ENCODE measurements around the gene PXYLP1. TPM values are rescaled to one million over a fixed set of nuclear protein-coding genes. Genes with fewer than 3 reads are reported as not detected.

The PXYLP1 gene
- total and polyA plus RNA-seq, 4 donors = 3.8 to 29.6 (median 12.5) TPM

DNA sequence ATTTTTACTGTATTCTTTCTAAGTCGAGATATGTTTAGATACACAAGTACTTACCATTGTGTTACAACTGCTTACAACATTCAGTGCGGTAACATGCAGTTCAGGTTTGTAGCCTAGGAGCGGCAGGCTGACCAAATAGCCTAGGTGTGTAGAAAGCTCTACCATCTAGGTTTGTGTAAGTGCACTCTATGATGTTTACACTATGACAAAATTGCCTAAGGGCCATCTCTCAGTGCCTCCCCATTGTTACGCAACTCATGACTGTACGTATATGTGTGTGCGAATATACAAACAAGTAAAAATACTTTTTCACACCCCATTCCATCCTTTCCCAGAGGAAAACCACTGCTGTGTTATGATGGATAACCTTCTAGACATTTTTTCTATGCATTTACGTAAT, 44.3 kb downstream of the PXYLP1 start:
- Histone ChIP-seq H3K27ac (ENCODE audit: low read depth in 1 of 2, low read length in 2 of 2) (no peak overlapping the region), H3K9me3 (ENCODE audit: control insufficient read depth, low read length) (no peaks in the 10 kb centered on the region), H3K4me1 (ENCODE audit: control insufficient read depth in 1 of 2, insufficient read depth in 2 of 2, low read length in 2 of 2) (no peaks in the 10 kb centered on the region), H3K36me3 (ENCODE audit: control insufficient read depth in 1 of 2, insufficient read depth in 2 of 2, low read length in 1 of 2) (no peaks in the 10 kb centered on the region), H3K27me3 (ENCODE audit: control insufficient read depth in 1 of 2, insufficient read depth in 2 of 2, low read length in 1 of 2) (no peaks in the 10 kb centered on the region), H3K4me3 (ENCODE audit: low read length in 2 of 2) (no peak overlapping the region)
- WGBS, 2 donors = 96% methylated on average over 7 of the region's 7 CpGs
- intact Hi-C loops (cut with DNase I) = no loop called here
- no peak for ATAC-seq (ENCODE audit: low FRiP score)
- DNase-seq = no peak

DNA sequence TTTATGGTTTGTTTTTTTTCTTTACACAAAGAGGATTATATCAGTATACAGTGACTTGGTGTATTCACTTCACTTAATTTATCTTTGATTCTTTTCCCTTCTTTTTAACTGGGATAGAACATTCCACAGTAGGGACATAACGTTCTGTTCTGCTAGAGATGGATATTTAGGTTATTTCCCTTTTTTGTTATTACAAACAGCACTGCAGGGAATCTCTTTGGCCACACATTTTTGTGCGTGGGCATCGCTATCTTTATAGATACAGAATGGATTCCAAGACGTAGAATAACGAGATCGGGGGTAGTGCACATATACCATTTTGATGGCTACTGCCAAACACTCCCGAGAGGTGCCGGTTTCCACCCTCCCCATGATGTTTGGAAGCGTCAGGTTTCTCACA, 44.8 kb downstream of the PXYLP1 start:
- Histone ChIP-seq H3K4me1 (ENCODE audit: control insufficient read depth in 1 of 2, insufficient read depth in 2 of 2, low read length in 2 of 2) (no peaks in the 10 kb centered on the region), H3K27ac (ENCODE audit: low read depth in 1 of 2, low read length in 2 of 2) (no peak overlapping the region), H3K4me3 (ENCODE audit: low read length in 2 of 2) (no peak overlapping the region), H3K27me3 (ENCODE audit: control insufficient read depth in 1 of 2, insufficient read depth in 2 of 2, low read length in 1 of 2) (no peaks in the 10 kb centered on the region), H3K9me3 (ENCODE audit: control insufficient read depth, low read length) (no peaks in the 10 kb centered on the region), H3K36me3 (ENCODE audit: control insufficient read depth in 1 of 2, insufficient read depth in 2 of 2, low read length in 1 of 2) (no peaks in the 10 kb centered on the region)
- WGBS, 2 donors = 74 to 81% methylated on average over 9 of the region's 9 CpGs
- DNase-seq (no peak), ATAC-seq (ENCODE audit: low FRiP score) (no peak)
- intact Hi-C loops (cut with DNase I) = no loop called here

GRCh38 chr3:141277451-141277850, 45.8 kb downstream of the PXYLP1 start:
- no peak overlapping the region for H3K27ac ChIP-seq (ENCODE audit: low read depth in 1 of 2, low read length in 2 of 2)
- DNase-seq = no peak

GRCh38 chr3:141278196-141279076, 46.8 kb downstream of the PXYLP1 start:
- Histone ChIP-seq H3K9me3 (ENCODE audit: control insufficient read depth, low read length) (no peaks in the 10 kb centered on the region), H3K36me3 (ENCODE audit: control insufficient read depth in 1 of 2, insufficient read depth in 2 of 2, low read length in 1 of 2) (no peaks in the 10 kb centered on the region), H3K27me3 (ENCODE audit: control insufficient read depth in 1 of 2, insufficient read depth in 2 of 2, low read length in 1 of 2) (no peaks in the 10 kb centered on the region), H3K27ac (ENCODE audit: low read depth in 1 of 2, low read length in 2 of 2) (peak overlapping the region in 1 of 2 donors; percentile 22), H3K4me3 (ENCODE audit: low read length in 2 of 2) (no peak overlapping the region), H3K4me1 (ENCODE audit: control insufficient read depth in 1 of 2, insufficient read depth in 2 of 2, low read length in 2 of 2) (no peaks in the 10 kb centered on the region)
- ATAC-seq (ENCODE audit: low FRiP score) (no peak), DNase-seq (no peak)
- intact Hi-C loops (cut with DNase I) = loop anchor here (2.0 kb wide), 1 partner anchor 48 kb away; the partner anchor contains the start of gene PXYLP1 (in 2 of the 2)
- WGBS, 2 donors = 89% methylated on average over 17 of the region's 17 CpGs

More at GRCh38 chr3:141277451-141277850, 45.8 kb downstream of the PXYLP1 start:
- intact Hi-C loops (cut with DNase I) = no loop called here
- ATAC-seq (ENCODE audit: low FRiP score) = no peak
- H3K4me3 ChIP-seq (ENCODE audit: low read length in 2 of 2) = no peak overlapping the region
- H3K9me3 ChIP-seq (ENCODE audit: control insufficient read depth, low read length) = no peaks in the 10 kb centered on the region
- no peaks in the 10 kb centered on the region for H3K36me3 ChIP-seq (ENCODE audit: control insufficient read depth in 1 of 2, insufficient read depth in 2 of 2, low read length in 1 of 2)
- WGBS, 2 donors = 68 to 70% methylated on average over 6 of the region's 6 CpGs
- no peaks in the 10 kb centered on the region for H3K27me3 ChIP-seq (ENCODE audit: control insufficient read depth in 1 of 2, insufficient read depth in 2 of 2, low read length in 1 of 2)
- H3K4me1 ChIP-seq (ENCODE audit: control insufficient read depth in 1 of 2, insufficient read depth in 2 of 2, low read length in 2 of 2) = no peaks in the 10 kb centered on the region

DNA sequence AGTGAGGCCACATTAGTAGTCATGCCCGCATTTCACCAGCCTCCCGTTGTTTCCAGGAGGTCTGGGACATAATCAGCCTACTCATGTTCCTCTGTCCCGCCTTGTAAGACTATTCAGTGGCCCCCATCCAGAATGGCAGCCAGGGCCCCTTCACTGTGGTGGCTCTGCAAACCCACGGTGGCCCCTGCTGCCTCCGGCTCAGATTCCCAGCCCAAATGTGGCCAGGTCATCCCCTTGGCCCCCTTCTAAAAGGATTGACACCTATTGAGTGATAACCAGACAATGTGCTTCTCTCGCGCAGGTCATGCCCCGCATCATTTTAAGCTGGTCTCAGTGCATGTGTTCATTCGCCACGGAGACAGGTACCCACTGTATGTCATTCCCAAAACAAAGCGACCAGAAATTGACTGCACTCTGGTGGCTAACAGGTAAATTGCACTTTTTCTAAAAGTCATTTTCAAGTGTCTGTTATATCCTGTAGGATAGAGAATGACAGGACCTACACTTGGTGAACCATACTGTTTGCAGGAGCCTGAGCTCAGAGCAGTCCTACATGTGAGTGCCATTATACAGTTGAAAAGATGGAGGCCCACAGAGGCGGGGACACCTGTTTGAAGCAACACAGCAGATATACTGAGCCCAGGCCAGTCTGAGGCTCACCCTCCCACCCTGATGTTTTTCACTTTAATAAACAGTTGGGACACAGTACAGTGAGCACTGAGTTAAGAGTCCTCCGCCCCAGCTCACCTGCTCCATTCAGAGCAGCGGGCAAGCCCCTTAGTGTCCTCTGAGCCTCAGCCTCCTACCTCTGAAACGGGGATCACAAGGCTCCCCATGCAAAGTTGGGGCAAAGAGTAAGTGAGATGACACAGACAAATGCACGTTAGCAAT, 47.7 kb downstream of the PXYLP1 start:
- H3K27ac ChIP-seq (ENCODE audit: low read depth in 1 of 2, low read length in 2 of 2) = peak overlapping the region; percentile 91 to 98
- intact Hi-C loops (cut with DNase I) = loop anchor here (2.0 kb wide), 1 partner anchor 49 kb away; the partner anchor contains the start of gene PXYLP1 (in 2 of the 2)
- no peak for DNase-seq
- WGBS, 2 donors = 31 to 44% methylated on average over 16 of the region's 16 CpGs
- H3K27me3 ChIP-seq (ENCODE audit: control insufficient read depth in 1 of 2, insufficient read depth in 2 of 2, low read length in 1 of 2) = no peaks in the 10 kb centered on the region
- peak; percentile 39 for ATAC-seq (ENCODE audit: low FRiP score)
- no peaks in the 10 kb centered on the region for H3K4me1 ChIP-seq (ENCODE audit: control insufficient read depth in 1 of 2, insufficient read depth in 2 of 2, low read length in 2 of 2)
- H3K36me3 ChIP-seq (ENCODE audit: control insufficient read depth in 1 of 2, insufficient read depth in 2 of 2, low read length in 1 of 2) = no peaks in the 10 kb centered on the region
- no peaks in the 10 kb centered on the region for H3K9me3 ChIP-seq (ENCODE audit: control insufficient read depth, low read length)
- no peak overlapping the region for H3K4me3 ChIP-seq (ENCODE audit: low read length in 2 of 2)

DNA sequence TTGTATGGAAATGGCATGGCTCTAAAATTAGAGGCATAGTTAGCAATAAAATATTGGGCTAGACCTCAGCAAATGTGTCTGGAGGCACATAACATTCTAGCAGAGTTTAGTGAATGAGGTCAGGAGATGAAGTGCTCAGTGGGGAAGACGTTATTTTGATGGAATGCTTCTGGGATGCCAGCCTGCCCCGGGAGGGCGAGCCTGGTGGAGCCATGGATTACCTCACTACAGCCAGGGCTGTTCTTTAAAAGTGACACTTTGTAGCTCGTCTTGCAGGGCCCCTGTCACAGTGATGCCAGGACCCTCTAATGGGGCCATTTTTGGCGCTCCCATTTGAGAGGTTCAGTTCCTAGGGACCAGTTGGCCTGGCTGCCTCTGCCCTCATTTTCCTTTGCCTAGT, 48.5 kb downstream of the PXYLP1 start:
- ATAC-seq (ENCODE audit: low FRiP score) = peak; percentile 84
- Histone ChIP-seq H3K27me3 (ENCODE audit: control insufficient read depth in 1 of 2, insufficient read depth in 2 of 2, low read length in 1 of 2) (no peaks in the 10 kb centered on the region), H3K27ac (ENCODE audit: low read depth in 1 of 2, low read length in 2 of 2) (peak overlapping the region in 1 of 2 donors; percentile 46), H3K4me1 (ENCODE audit: control insufficient read depth in 1 of 2, insufficient read depth in 2 of 2, low read length in 2 of 2) (no peaks in the 10 kb centered on the region), H3K4me3 (ENCODE audit: low read length in 2 of 2) (no peak overlapping the region), H3K9me3 (ENCODE audit: control insufficient read depth, low read length) (no peaks in the 10 kb centered on the region), H3K36me3 (ENCODE audit: control insufficient read depth in 1 of 2, insufficient read depth in 2 of 2, low read length in 1 of 2) (no peaks in the 10 kb centered on the region)
- 5 to 8% methylated on average over 5 of the region's 5 CpGs for WGBS, 2 donors
- intact Hi-C loops (cut with DNase I) = no loop called here
- DNase-seq = peak; percentile 65 to 85

DNA sequence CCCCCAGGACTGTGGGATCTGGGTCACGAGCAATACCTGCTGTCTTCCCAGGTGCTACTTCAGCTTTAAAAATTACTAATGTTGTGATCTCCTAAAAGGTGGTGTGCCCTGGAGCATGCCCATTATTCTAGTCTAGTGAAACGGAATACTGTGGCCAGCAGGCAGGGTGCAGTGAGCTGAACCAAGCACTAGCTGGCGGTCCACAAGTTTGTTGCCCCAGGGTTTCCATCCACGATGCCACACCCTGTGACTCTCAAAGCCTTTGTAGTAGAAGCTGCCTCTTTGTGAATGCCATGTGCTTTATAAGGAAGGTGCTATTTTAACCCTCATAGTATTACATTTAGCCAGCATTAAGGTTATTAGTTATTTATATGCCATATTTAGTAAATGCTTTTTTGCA, 49.1 kb downstream of the PXYLP1 start:
- intact Hi-C loops (cut with DNase I) = no loop called here
- Histone ChIP-seq H3K4me3 (ENCODE audit: low read length in 2 of 2) (no peak overlapping the region), H3K9me3 (ENCODE audit: control insufficient read depth, low read length) (no peaks in the 10 kb centered on the region), H3K27ac (ENCODE audit: low read depth in 1 of 2, low read length in 2 of 2) (peak overlapping the region in 1 of 2 donors; percentile 19), H3K4me1 (ENCODE audit: control insufficient read depth in 1 of 2, insufficient read depth in 2 of 2, low read length in 2 of 2) (no peaks in the 10 kb centered on the region), H3K36me3 (ENCODE audit: control insufficient read depth in 1 of 2, insufficient read depth in 2 of 2, low read length in 1 of 2) (no peaks in the 10 kb centered on the region), H3K27me3 (ENCODE audit: control insufficient read depth in 1 of 2, insufficient read depth in 2 of 2, low read length in 1 of 2) (no peaks in the 10 kb centered on the region)
- WGBS, 2 donors = 26 to 38% methylated on average over 4 of the region's 4 CpGs
- DNase-seq = no peak
- ATAC-seq (ENCODE audit: low FRiP score) = no peak

GRCh38 chr3:141285570-141285969, 53.9 kb downstream of the PXYLP1 start:
- H3K9me3 ChIP-seq (ENCODE audit: control insufficient read depth, low read length) = no peaks in the 10 kb centered on the region
- H3K27me3 ChIP-seq (ENCODE audit: control insufficient read depth in 1 of 2, insufficient read depth in 2 of 2, low read length in 1 of 2) = no peaks in the 10 kb centered on the region
- intact Hi-C loops (cut with DNase I) = no loop called here
- no peaks in the 10 kb centered on the region for H3K4me1 ChIP-seq (ENCODE audit: control insufficient read depth in 1 of 2, insufficient read depth in 2 of 2, low read length in 2 of 2)
- H3K27ac ChIP-seq (ENCODE audit: low read depth in 1 of 2, low read length in 2 of 2) = no peak overlapping the region
- no peak for DNase-seq
- WGBS, 2 donors = 44 to 54% methylated on average over 2 of the region's 2 CpGs
- no peak overlapping the region for H3K4me3 ChIP-seq (ENCODE audit: low read length in 2 of 2)
- H3K36me3 ChIP-seq (ENCODE audit: control insufficient read depth in 1 of 2, insufficient read depth in 2 of 2, low read length in 1 of 2) = peaks cover 0 to 2% of the 10 kb centered on the region in 2 donors
- ATAC-seq (ENCODE audit: low FRiP score) = no peak
